Ishikawa (cell line): ENCODE measurements around the gene ST6GALNAC3.

Experiments used
- CEBPB ChIP-seq: IDR thresholded peaks from 2 replicates; pipeline ENCODE4 v1.6.1; 2012
- CREB1 ChIP-seq: IDR thresholded peaks from 2 replicates; pipeline ENCODE4 v1.6.1; 2012; ENCODE audit warnings: low read depth
- EGR1 ChIP-seq: IDR thresholded peaks from 2 replicates; pipeline ENCODE4 v1.6.1; 2012
- EP300 ChIP-seq: IDR thresholded peaks from 2 replicates; pipeline ENCODE4 v1.6.1; 2012; ENCODE audit warnings: borderline replicate concordance
- FOXM1 ChIP-seq: IDR thresholded peaks from 2 replicates; pipeline ENCODE4 v1.6.1; 2012; ENCODE audit warnings: low read depth, borderline replicate concordance
- MAX ChIP-seq: IDR thresholded peaks from 2 replicates; pipeline ENCODE4 v1.6.1; 2012
- NFIC ChIP-seq: IDR thresholded peaks from 2 replicates; pipeline ENCODE4 v1.6.1; 2012
- RAD21 ChIP-seq: IDR thresholded peaks from 2 replicates; pipeline ENCODE4 v1.6.1; 2012; ENCODE audit warnings: low read depth
- TAF1 ChIP-seq: IDR thresholded peaks from 2 replicates; pipeline ENCODE4 v1.6.1; 2012; ENCODE audit warnings: low read depth, mild to moderate bottlenecking
- TCF12 ChIP-seq: IDR thresholded peaks from 2 replicates; pipeline ENCODE4 v1.6.1; 2012; ENCODE audit warnings: low read depth
- TEAD4 ChIP-seq: IDR thresholded peaks from 2 replicates; pipeline ENCODE4 v1.6.1; 2012
- USF1 ChIP-seq: IDR thresholded peaks from 2 replicates; pipeline ENCODE4 v1.6.1; 2012
- YY1 ChIP-seq: IDR thresholded peaks from 2 replicates; pipeline ENCODE4 v1.6.1; 2012; ENCODE audit warnings: low read depth
- ZBTB7A ChIP-seq: IDR thresholded peaks from 2 replicates; pipeline ENCODE4 v1.6.1; 2012; ENCODE audit warnings: low read depth
- TF ChIP-seq, protein P1 (sequence below): IDR thresholded peaks from 2 replicates; pipeline ENCODE4 v1.6.1; 2012; ENCODE audit warnings: low read depth, mild to moderate bottlenecking

Gene ST6GALNAC3

DNA sequence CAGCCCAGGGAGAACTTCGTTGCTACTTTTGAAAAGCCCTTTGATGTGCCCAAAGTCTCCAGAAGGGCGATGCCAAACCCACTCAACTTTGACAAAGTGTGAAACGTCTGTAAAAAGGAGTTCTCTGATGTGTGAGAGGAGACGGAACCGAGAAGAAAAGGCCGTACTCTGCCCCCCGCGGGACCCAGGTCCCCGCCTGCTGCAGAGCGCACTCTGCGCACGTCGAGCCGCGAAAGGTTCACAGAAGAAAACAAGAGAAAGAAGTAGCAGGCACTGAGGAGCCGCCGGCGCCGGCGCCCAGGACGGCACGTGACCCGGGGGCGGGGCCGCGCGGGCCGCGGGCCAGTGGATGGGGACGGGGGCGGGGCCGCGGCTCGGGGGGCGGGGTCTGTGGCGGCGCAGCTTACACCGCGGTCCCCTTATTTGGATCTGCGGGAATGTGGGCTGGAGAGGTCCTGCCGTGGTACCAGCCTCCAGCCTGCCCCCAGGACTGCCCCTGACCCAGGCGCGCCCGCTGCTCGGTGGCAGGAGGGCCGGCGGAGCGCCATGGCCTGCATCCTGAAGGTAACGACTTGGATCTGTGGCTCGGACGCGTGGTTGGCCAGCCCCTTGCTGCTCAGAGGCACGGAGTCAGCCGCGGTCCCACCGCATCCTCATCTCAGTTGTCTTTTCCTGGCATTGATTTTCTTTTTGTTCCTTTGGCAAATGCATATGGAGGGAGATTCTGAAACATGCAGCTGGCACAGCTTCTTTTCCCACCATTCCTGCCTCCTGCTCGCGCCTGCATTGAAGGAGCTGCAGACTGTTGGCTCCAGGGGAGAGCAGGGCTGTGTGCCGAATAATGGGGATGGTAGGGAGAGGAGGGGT is at the start of gene ST6GALNAC3:
TSS of gene ST6GALNAC3 (plus strand) at position 426 of the 867 bp plus-strand sequence.
- TF ChIP-seq, protein P1, sequence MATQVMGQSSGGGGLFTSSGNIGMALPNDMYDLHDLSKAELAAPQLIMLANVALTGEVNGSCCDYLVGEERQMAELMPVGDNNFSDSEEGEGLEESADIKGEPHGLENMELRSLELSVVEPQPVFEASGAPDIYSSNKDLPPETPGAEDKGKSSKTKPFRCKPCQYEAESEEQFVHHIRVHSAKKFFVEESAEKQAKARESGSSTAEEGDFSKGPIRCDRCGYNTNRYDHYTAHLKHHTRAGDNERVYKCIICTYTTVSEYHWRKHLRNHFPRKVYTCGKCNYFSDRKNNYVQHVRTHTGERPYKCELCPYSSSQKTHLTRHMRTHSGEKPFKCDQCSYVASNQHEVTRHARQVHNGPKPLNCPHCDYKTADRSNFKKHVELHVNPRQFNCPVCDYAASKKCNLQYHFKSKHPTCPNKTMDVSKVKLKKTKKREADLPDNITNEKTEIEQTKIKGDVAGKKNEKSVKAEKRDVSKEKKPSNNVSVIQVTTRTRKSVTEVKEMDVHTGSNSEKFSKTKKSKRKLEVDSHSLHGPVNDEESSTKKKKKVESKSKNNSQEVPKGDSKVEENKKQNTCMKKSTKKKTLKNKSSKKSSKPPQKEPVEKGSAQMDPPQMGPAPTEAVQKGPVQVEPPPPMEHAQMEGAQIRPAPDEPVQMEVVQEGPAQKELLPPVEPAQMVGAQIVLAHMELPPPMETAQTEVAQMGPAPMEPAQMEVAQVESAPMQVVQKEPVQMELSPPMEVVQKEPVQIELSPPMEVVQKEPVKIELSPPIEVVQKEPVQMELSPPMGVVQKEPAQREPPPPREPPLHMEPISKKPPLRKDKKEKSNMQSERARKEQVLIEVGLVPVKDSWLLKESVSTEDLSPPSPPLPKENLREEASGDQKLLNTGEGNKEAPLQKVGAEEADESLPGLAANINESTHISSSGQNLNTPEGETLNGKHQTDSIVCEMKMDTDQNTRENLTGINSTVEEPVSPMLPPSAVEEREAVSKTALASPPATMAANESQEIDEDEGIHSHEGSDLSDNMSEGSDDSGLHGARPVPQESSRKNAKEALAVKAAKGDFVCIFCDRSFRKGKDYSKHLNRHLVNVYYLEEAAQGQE: no peak
- peak; percentile 93 for TF ChIP-seq USF1
- TF ChIP-seq NFIC: no peak
- TF ChIP-seq CEBPB: no peak
- TF ChIP-seq TEAD4: peak; percentile 38
- TF ChIP-seq ZBTB7A: no peak
- no peak for TF ChIP-seq RAD21
- no peak for TF ChIP-seq TCF12
- no peak for TF ChIP-seq EGR1
- 0 out of 2 replicates have a peak, but pooled peaks have one; percentile 11 for TF ChIP-seq TAF1
- TF ChIP-seq CREB1: no peak
- TF ChIP-seq MAX: peak; percentile 67
- peak; percentile 39; the same call in 1 of the 2 replicates for TF ChIP-seq YY1
- no peak for TF ChIP-seq EP300
- no peak for TF ChIP-seq FOXM1

DNA sequence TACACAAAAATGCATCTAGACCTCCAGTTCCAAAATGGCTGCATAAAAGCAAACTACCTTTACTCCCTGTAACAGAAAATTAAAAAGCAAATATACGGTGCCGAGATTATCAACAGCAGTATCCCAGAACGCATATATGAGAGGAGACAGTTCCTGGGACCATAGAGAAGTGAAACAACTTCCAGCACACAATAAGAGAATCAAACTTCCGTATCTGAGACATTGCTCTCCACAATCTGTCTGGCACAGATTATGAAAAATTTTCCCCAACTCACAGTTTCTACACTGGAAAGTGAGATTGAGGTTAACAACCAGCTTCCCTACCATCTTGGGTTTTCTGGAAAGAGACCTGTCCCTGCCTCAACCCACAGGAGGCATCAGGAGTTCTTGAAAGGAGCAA is 47.2 kb upstream of the ST6GALNAC3 start:
- TF ChIP-seq EGR1 (no peak), ZBTB7A (no peak), TAF1 (no peak), TCF12 (no peak), YY1 (no peak), TEAD4 (no peak), CREB1 (no peak), RAD21 (no peak), EP300 (no peak)

DNA sequence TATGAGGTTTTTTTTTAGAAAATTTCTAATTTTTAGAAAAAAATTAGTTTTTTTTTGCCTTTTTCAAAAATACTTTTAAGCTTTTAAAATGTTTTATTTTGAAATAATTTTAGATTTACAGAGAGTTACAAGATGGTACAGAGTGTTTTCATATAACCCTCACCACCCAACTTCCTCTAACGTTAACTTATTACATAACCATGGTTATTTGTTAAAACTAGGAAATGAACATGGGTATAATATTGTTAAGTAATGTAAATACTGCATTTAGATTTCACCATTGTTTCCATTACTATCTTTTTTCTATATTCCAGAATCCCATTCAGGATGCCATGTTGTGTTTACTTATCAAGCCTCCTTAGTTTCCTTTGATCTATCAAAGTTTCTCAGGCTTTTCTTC is 45.2 kb upstream of the ST6GALNAC3 start:
- no peak for TF ChIP-seq TCF12

DNA sequence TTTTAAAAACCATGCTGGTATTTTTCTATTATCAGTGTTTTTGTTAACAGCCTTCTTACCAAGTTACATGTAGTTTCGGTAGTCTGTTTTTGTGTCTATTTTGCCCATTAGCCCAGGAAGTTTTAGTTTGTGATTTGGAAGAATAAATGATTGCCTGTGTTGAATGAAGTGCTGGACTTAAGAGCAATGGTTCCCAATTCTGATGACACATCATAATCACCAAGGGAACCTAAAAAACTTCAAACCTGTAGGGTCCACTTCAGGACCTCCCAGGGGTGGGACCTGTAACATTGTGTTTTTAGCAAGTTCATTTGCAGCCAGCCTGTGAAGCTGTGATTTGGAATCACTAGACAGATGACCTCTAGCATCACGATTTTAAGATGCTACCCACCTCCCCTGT is 43.0 kb upstream of the ST6GALNAC3 start:
- no peak for TF ChIP-seq CEBPB
- no peak for TF ChIP-seq EP300
- TF ChIP-seq NFIC: no peak
- no peak for TF ChIP-seq TEAD4
- no peak for TF ChIP-seq YY1
- no peak for TF ChIP-seq RAD21
- no peak for TF ChIP-seq CREB1
- no peak for TF ChIP-seq TAF1
- TF ChIP-seq ZBTB7A: no peak

- TF ChIP-seq YY1: no peak
- TF ChIP-seq, protein P1: no peak
- no peak for TF ChIP-seq FOXM1
- TF ChIP-seq RAD21: no peak
- no peak for TF ChIP-seq ZBTB7A
- no peak for TF ChIP-seq USF1
- TF ChIP-seq TEAD4: no peak
- TF ChIP-seq NFIC: no peak
- TF ChIP-seq CEBPB: no peak
Measured at GRCh38 chr1:76033800-76034475, 40.6 kb upstream of the ST6GALNAC3 start.

DNA sequence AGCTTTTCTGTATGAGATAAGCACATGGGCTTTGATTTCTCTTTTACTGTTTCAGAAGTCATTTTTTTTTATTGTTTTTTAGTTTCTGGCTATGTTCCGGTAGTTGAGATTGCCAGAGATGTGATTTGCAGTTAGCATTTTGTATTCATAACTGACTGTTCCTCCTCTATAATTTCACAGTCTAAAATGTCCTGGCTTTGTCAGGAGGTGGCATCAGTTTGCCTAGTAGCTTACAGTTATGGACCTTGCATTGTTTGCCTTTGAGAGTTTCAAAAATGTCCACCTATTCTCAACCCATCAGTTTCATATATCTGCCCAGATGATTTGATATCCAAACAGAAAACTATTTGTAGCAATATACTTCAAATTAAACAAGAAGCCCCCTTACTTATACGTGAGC is 39.5 kb upstream of the ST6GALNAC3 start:
- peak; percentile 47 for TF ChIP-seq RAD21
- no peak for TF ChIP-seq CEBPB
